COLO668 (cell line): ENCODE results near the gene ATP2C2.
"Not testable (repeated sequence)": the region's sequence is repeated elsewhere in the genome, so short reads cannot be mapped to it uniquely, and the experiment has no call there.

Experiments used
- DNase-seq: peaks from one replicate; lab custom pipeline; 2025; ENCODE audit not compliant: unreplicated experiment; lab: John Stamatoyannopoulos, UW

ATP2C2 gene

DNA sequence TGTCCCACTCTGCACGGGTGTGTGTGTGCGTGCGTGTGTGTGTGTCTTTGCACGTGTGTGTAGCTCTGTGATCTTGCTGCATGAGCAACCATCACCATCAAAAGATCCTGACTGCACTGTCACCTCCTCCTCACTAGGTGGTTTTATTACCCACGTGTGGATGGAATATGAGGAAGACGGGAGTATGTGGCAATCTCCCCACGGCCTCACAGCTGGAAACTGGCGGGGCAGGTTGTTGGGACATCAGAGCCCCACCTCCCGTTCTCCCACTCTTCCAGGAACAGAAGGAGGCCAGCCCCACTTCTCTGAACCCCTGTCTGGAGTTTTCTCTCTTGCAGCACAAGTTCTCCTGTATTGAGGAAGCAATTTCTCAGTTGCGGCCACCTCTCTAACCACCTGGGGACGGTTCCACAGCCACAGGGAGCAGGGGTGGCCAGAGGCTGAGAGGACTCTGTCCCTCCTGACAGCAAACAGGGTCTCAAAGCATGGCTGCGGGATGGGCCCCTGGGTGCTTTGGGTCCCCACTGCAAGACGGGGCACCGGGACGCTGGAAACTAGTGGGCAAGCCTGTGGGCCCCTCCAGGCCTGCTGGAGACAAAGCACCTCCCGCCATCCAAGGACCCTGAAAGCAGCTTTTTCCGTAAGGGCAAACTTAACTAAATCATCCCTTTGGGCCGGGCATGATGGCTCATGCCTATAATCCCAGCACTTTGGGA lies 27.9 kb upstream of the ATP2C2 start:
- DNase-seq = no peak

DNA sequence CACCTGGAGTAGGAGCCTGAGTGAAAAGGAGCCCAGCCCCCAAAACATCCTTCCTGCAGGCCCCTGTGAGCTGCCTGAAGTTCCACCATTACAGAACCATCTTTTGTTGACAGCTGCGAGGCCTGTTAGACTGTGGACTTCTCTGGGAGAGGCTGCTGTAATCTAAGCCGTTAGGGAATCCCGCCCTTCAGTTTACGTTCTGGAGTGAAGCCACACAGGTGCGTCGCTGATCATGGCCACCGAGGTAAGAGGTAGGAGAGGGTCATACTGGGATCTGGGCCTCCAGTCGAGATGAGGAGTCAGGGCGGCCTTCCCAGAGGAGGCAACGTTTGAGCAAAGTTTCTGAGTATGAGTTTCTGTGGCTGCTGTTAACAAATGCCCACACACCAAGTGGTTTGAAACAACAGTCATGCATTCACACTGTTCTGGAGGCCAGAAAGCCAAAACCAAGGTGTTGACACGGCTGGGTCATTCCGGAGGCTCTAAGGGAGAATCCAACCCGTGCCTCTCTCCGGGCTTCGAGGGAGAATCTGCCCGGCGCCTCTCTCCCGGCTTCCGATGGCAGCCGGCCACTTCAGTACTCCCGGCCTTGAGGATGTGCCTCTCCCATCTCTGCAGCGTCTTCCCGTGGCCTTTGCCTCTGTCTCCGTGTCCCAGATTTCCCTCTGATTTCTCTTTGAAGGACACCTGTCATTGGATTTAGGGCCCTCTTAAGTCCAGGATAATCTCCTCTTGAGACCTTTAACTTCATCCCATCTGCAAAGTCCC lies 26.6 kb upstream of the ATP2C2 start:
- no peak for DNase-seq

DNA sequence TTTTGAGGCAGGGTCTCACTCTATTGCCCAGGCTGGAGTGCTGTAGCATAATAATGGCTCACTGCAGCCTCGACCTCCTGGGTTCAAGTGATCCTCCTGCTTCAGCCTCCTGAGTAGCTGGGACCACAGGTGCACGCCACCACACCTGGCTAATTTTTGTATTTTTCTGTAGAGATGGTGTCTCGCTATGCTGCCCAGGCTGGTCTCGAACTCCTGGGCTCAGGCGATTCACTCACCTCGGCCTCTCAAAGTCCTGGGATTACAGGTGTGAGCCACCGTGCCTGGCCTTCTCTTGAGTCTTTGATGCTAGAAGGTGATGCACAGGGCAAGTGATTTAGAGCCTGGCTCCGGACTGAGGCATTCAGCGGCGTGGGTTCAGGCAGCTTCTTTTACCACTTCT lies 24.5 kb upstream of the ATP2C2 start:
- DNase-seq = not testable (repeated sequence)

DNA sequence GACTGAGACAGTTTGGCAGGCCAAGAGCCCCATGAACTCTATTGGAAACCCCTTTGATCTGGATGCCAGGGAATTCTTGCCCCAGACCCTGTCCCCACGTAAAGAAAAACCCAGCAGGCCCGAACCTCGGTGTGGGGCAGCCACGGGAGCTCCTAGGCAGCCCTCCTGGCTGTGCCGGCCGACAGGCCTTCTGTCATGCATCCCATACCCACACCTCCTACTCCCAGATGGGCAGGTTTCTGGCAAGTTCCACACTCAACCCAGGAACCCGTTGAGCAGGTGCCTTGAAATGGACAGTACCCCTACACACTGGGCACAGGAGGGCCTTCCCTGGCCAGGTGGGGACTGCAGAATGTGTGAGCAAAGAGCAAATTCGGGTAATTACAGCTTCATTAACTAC lies 23.6 kb upstream of the ATP2C2 start:
- no peak for DNase-seq

DNA sequence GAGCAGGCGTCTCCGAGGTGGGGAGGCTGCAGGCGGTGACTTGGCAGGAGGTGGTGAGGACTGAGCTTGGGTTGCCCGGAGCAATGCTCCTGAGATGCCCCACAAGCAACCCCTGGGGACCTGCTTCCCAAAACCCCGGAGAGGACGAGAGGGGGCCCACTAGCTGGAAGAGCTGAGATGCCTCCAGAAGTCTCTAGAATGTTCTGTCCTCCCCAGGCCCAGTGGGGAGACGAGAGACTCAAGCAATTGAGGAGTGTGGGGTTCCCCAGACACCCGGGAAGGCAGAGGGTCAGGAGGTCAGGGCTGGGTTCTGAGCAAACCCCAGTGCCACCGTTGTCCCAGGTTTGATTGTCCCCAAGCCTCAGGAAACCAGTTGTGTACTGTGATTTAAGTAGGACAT lies 21.2 kb upstream of the ATP2C2 start:
- no peak for DNase-seq

DNA sequence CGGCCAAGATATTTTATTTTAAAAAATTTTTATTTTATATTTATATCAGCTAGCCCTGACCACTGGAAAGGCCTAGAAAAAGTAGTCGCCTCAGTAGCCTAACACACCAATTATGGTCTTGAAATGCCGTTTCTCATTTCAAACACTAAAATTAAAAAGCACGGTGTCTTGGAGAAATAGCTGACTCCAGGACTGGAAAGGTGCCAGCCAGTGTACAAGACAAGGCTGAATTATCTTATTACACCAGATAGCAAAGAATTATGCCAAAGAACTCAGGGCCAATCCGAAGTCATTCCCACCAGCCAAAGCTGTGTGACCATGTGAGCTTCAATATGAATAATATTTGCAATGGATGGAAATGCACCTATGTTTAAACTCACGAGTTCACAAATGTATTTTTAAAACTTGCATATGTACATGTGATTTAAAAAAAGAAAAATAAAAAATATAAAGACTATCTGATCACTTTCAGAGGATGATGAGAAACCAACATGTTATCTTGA lies 19.9 kb upstream of the ATP2C2 start:
- DNase-seq = no peak

DNA sequence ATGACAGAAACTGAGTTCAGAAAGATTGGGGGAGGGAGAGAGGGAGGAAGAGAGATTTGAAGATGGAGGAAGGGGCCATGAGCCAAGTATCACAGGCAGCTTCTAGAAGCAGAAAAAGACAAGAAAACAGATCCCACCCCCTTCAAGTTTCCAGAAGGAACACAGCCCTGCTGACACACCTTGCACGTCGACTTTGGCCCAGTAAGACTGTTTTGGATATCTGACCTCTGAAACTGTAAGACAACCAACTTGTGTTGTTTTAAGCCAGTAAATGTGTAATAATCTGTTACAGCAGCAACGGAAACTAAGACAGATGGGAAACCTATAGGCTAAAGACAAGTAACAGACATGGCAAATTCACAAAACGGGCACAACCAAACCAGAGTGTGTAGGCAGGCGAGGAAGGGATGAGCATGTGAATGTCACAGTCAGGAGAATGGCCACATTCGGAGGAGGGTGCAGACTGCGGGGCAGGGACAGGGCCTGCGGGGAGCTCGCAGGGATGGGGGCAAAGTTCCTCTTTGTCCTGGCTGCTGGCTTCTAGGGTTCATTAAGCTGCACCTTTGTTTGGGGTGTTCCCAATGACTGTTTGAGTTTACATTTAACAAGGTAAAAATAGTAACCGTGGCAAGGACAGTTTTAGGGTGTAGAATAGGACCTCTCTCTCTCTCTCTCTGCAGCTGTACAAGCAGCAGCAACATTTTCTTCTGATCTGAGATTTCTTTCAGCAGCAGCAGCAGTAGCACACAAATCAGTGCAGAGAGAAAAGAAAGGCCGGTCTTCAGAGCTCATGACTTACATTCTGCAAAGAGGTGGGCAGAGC lies 18.3 kb upstream of the ATP2C2 start:
- no peak for DNase-seq

DNA sequence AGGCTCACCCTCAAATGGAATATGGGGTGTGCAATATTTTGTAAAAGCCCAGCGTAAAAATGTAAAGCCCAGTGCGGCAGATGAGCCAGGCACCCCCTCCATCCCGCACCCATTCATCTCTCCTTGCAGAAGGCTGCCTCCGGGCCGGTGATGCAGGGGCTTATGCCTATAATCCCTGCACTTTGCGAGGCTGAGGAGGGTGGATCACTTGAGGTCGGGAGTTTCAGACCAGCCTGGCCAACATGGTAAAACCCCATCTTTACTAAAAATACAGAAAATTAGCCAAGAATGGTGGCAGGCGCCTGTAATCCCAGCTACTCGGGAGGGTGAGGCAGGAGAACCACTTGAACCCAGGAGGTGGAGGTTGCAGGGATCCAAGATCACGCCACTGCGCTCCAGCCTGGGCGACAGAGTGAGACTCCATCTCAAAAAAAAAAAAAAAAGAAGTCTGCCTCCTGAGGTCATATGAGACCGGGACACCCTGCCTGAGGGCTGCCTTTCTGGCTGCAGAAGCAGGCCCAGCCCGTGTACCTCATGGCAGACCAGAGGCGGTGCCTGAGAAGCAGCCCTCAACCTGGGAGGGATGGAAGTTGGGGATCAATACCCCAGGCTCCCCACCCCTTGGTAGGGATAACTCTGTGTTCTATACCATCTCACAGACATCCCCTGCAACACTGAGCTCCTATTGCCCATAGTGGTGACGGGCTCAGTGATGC lies 17.5 kb upstream of the ATP2C2 start:
- no peak for DNase-seq

DNA sequence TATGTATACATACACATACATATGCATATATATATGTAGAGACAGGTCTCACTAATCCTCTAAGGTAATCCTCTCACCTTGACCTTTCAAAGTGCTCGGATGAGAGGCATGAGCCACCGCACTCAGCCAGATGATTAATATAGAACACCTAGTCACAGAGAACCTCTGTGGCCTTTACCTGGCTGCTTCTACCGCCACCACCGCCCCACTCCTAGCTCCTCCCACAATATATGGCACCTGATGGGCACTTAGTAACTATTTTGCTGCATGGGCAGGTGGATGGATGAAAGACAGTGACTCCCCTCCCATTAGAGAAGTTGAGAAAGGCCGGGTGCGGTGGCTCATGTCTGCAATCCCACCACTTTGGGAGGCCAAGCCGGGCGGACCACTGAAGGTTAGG lies 16.7 kb upstream of the ATP2C2 start:
- DNase-seq = no peak

DNA sequence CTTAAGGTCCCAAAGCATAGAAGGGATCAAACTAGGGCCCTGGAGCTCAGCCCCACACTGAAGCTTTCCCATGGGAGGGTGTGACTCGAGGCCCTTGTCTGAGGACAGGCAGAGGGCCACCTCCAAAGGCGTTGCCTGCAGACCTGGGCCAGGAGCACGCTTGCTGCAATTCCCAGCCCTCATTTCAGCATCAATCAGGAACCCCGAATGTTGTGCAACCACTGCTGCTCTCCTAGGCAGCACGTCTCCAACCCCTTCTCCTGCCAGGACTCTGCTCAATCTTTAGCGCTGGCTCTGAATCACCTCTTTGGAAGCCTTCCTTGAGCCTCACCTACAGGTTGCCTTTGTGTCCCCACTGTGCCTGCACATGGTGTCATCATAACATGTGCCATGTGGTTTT lies 14.0 kb upstream of the ATP2C2 start:
- DNase-seq = no peak

DNA sequence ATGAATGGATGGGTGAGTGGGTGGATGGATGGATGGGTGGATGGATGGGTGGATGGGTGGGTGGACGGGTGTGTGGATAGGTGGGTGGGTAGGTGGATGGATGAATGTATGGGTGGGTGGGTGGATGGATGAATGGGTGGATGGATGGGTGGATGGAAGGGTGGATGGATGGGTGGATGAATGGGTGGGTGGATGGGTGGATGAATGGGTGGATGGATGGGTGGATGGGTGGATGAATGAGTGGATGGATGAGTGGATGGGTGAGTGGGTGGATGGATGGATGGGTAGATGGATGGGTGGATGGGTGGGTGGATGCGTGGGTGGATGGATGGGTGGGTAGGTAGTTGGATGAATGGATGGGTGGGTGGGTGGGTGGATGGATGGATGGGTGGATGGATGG lies 13.2 kb upstream of the ATP2C2 start:
- DNase-seq = no peak

DNA sequence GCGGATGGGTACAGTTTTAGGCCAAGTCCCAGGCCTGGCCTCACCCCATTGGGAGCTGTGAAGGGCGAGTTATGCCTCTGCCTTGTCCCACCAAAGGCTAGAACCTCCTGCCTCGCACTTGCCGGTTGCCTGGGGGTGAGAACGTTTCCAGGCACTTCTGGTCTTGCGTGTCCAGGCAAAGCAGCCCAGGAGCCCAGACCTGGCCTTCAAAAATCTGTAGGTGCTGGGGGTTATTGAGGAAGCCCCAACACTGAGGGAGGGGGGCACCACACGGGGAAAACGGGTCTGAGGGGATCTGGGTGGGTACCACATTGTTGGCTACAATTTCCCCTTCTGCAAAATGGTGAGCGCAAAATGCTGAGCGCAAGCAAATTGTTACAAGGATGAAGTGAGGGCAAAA lies 12.2 kb upstream of the ATP2C2 start:
- DNase-seq = no peak

DNA sequence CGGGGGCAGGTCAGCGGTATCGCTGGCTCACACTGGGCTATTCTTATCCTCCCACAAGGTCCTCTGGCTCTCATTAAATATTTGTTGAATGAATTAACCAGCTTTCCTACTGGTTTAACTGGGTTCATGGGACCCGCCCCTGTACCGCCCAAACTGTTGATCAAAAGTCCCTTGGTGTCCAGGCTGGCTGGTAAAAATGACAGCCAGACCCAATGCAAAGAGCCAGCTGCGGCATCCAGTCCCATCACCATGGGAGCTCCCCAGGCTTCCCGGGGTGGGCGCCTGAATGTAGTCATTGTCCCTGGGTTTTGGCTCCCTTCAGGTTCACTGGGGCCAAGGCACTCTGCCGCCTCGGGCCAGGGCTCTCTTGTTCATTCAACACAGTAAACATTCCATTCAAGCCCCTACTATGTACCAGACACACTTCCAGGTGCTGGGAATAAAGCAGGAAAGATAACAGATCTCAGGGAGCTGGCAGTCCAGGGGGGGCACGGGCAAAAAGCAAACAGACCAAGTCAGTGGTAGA lies 11.7 kb upstream of the ATP2C2 start:
- DNase-seq = peak; percentile 38

DNA sequence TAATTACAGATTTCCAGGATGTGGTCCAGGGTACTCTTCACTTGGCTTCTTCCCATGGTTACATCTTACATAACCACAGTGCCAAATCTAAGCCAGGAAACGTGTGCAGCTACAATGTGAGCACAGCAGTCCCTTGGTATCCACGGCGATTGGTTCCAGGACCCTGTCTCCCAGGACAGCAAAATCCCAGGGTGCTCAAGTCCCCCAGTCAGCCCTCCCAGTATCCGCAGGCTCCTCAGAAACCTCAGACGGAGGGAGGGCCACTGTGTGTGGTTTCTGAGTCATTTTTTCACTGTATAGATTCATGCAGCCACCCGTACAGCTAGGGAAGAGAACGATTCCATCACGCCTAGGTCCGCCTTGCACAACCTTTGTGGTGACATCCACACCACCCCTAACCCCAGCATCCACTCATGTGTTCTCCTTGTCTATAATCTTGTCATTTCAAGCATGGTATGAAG lies 11.1 kb upstream of the ATP2C2 start:
- no peak for DNase-seq

DNA sequence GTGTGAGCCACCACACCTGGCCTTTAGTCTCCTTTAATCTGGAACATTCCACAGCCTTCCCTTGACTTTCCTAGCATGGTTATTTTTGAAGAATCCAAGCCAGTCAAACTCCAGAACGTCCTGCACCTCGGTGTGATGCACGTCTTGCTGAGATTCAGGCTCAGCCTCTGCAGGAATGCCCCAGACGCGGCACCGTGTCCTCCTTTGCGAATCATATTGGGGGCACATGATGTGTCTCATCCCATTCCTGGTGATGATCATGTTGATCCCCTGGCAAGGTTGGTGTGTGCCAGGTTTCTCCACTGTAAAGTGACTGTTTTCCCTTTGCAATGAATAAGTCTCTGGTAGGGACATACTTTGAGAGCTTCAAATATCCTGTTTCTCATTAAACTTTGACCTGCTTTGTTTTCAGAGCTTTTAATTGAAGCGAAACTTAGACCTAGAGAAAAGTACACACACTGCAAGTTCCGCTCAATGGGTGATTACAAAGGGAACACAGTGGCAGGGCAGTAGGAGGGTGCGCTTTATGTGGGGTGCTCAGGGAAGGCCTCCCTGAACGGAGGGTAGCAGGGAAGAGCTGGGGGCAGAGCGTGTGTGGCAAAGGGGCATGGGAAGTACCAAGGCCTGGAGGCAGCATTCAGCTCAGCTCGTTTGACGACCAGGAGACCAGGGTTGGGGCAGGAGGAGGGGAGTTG lies 9.6 kb upstream of the ATP2C2 start:
- no peak for DNase-seq

DNA sequence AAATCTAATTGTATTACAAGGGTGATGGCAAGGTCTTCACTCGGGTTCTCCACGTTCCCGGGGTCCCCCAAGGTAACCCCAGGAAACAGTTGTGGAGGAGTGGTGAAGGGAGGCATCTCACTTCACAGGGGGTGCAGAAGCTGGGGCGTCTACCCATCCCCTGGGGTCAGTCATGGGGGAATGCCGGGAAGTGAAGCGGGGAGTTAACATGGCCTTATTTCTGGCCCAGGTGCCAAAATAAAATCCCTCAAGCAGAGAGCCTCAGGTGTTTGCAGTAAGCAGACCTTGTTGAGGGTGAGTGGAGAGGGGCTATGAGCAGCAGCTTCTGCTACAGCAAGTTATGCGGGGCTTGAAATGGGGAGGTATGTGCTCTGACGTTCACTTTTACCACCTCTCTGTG lies 9.0 kb upstream of the ATP2C2 start:
- DNase-seq = no peak

DNA sequence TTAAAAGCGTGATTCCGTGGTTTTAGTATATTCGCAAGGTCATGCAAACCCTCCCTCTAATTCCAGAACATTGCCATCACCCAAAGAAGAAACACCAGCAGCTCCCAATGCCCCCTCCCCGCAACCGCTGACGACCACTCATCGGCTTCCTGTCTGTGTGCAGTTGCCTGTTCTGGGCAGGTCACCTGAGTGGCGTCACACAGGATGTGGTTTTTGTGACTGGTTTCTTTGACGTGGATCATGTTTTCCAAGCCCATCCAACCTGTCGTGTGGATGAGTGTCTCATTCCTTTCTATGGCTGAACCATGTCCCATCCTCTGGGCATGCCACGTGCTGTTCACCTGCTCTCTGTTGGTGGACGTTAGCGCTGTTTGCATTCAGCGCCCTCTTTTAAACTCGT lies 8.2 kb upstream of the ATP2C2 start:
- DNase-seq = peak; percentile 43

DNA sequence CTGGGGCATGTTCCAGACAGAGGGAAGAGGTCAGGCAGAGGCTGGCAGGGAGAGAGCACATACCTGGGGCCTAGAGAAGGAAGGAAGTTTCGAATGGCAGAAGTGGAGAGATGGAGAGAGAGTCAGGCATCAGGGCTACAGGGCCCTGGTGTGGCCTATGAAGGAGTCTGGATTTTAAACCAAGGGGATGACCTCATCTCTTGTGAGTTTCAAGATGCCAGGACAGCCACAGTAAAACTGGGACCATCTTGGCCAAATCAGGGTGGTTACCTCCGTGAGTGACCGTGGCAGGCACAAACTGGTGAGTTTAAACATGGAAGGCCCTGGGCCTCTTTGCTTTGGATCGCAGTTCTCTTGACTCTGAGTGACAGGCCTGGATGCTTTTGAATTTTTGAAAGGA lies 7.6 kb upstream of the ATP2C2 start:
- no peak for DNase-seq

DNA sequence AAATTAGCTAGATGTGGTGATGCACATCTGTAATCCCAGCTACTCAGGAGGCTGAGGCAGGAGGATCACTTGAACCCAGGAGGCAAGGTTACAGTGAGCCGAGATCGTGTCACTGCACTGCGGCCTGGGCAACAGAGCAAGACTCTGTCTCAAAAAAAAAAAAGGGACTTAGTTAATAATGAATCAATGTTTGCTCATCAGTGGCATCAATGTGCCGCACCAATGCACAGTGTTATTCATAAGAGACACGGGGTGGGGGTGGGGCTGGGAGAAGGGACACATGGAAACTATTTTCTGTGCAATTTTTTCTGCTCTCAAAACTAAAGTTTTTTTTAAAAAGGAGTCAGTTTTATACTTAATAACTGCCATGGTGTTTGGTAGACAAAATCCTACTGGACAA lies 6.8 kb upstream of the ATP2C2 start:
- peak; percentile 14 for DNase-seq

DNA sequence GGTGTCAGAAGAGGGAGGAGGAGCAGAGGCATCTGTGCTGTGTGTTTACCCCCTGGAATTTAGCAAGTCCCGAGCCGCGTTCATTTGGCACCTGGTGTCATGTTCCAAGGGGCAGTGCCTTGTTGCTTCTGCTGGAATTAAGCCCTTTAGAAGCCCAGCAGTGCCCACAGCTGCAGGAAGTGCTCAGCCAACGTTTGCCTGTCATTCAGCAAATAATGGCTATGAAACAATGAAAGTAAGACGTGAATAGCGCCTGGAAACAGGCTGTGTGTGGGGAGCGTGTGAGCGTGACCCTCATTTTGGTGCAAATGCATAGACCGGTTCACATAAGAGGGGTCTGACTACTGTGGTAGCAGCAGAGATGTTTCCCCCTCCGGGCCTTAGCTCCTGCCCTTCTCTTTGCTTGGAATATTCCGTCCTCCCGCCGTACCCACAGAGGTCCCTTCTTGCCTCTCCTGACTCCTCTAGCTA lies 5.8 kb upstream of the ATP2C2 start:
- DNase-seq = peak; percentile 91
